CD8-positive, alpha-beta memory T cell (primary cell): ENCODE measurements around the gene ADM. TPM values are rescaled to one million over a fixed set of nuclear protein-coding genes. Genes with fewer than 3 reads are reported as not detected.
A peak's percentile ranks its signal among the peaks of the same experiment; 100 is the strongest.

Experiments used
- CTCF ChIA-PET: fragments of 350-600 bp; sonication (Branson Sonifier 250); formaldehyde crosslinking; loops from one replicate; lab custom pipeline; 2021; ENCODE audit warnings: antibody characterized with exemption; lab: Charles Lee
- POLR2A ChIA-PET: fragments of 350-600 bp; sonication (Branson Sonifier 250); formaldehyde crosslinking; loops from one replicate; lab custom pipeline; 2021; ENCODE audit warnings: antibody characterized with exemption; lab: Charles Lee
- DNase-seq, 5 donors: peaks; one replicate each; pipeline versions ENCODE4 v3.0.0 to v3.0.0-alpha.2; 2020 to 2022; ENCODE audit warnings: mixed read lengths in 1 of 5
- H3K27ac ChIP-seq: one replicate; pipeline ENCODE4 v1.7.0; 2013; ENCODE audit warnings: low read depth, mild to moderate bottlenecking, low read length, moderate library complexity
- H3K27me3 ChIP-seq: 2 replicates; pipeline ENCODE4 v1.7.0; 2013; ENCODE audit warnings: low read length, mild to moderate bottlenecking; ENCODE audit not compliant: insufficient read depth, poor library complexity, severe bottlenecking
- H3K36me3 ChIP-seq: 2 replicates; pipeline ENCODE4 v1.7.0; 2013; ENCODE audit warnings: mild to moderate bottlenecking, low read length, moderate library complexity; ENCODE audit not compliant: insufficient read depth
- H3K4me1 ChIP-seq: 2 replicates; pipeline ENCODE4 v1.7.0; 2013; ENCODE audit warnings: mild to moderate bottlenecking, low read length, moderate library complexity; ENCODE audit not compliant: insufficient read depth
- H3K4me3 ChIP-seq: 2 replicates; pipeline ENCODE4 v1.7.0; 2013; ENCODE audit warnings: mild to moderate bottlenecking, low read length
- H3K9me3 ChIP-seq: 2 replicates; pipeline ENCODE4 v1.7.0; 2013; ENCODE audit warnings: mild to moderate bottlenecking, low read length
- H3K27ac Mint-ChIP-seq, 8 donors: one replicate each; pipeline ENCODE4 v1.8.0; 2020 to 2021; ENCODE audit warnings: mixed read lengths in 8 of 8, mild to moderate bottlenecking in 6 of 8, inconsistent platforms in 3 of 8, moderate library complexity in 3 of 8
- H3K27me3 Mint-ChIP-seq, 2 donors: one replicate each; pipeline ENCODE4 v1.8.0; 2020 to 2021; ENCODE audit warnings: mixed read lengths in 2 of 2, mild to moderate bottlenecking in 1 of 2, moderate library complexity in 1 of 2
- H3K36me3 Mint-ChIP-seq, 3 donors: one replicate each; pipeline ENCODE4 v1.8.0; 2020 to 2021; ENCODE audit warnings: mixed read lengths in 3 of 3, inconsistent platforms in 1 of 3, mild to moderate bottlenecking in 1 of 3
- H3K4me1 Mint-ChIP-seq, 3 donors: one replicate each; pipeline ENCODE4 v1.8.0; 2020 to 2021; ENCODE audit warnings: mixed read lengths in 3 of 3, inconsistent platforms in 1 of 3, mild to moderate bottlenecking in 1 of 3
- H3K4me3 Mint-ChIP-seq, 7 donors: one replicate each; pipeline ENCODE4 v1.8.0; 2020 to 2021; ENCODE audit warnings: mixed read lengths in 7 of 7, mild to moderate bottlenecking in 6 of 7, moderate library complexity in 4 of 7, inconsistent platforms in 2 of 7
- H3K9me3 Mint-ChIP-seq, 5 donors: one replicate each; pipeline ENCODE4 v1.8.0; 2020 to 2022; ENCODE audit warnings: mixed read lengths in 5 of 5, mild to moderate bottlenecking in 3 of 5, moderate library complexity in 2 of 5, inconsistent platforms in 1 of 5
- polyA plus RNA-seq: library from polyadenylated mRNA; unstranded; fragments of 300-500 nt; fragmentation: Illumina TruSeq; gene quantifications from one replicate; pipeline ENCODE4 v1.2.3, GENCODE V29; 2021
- total RNA-seq, 2 experiments: library from RNA; stranded (reverse); gene quantifications; one replicate each; pipeline ENCODE4 v1.2.3, GENCODE V29; 2021

The ADM gene
- total and polyA plus RNA-seq, 3 experiments from 2014 or later, result 0.16 to 0.64 (median 0.24) TPM

GRCh38 chr11:10267821-10268220 is 37.1 kb upstream of the ADM start:
- POLR2A ChIA-PET, result no interaction called here
- Mint-ChIP-seq H3K36me3 (peaks cover 0 to 7% (median 0%) of the 10 kb centered on the region in 3 donors), H3K9me3 (no peaks in the 10 kb centered on the region), H3K4me3 (no peak overlapping the region), H3K4me1 (no peaks in the 10 kb centered on the region), H3K27ac (no peak overlapping the region), H3K27me3 (no peaks in the 10 kb centered on the region)
- Histone ChIP-seq H3K27me3 (no peaks in the 10 kb centered on the region), H3K4me1 (no peaks in the 10 kb centered on the region), H3K9me3 (no peaks in the 10 kb centered on the region), H3K4me3 (no peak overlapping the region), H3K27ac (no peak overlapping the region), H3K36me3 (no peaks in the 10 kb centered on the region)
- no peak for DNase-seq
- CTCF ChIA-PET, result no interaction called here

GRCh38 chr11:10268746-10269488 is 36.0 kb upstream of the ADM start:
- DNase-seq, result no peak
- Histone ChIP-seq H3K27ac (no peak overlapping the region), H3K9me3 (no peaks in the 10 kb centered on the region), H3K4me3 (no peak overlapping the region), H3K4me1 (no peaks in the 10 kb centered on the region), H3K36me3 (no peaks in the 10 kb centered on the region), H3K27me3 (no peaks in the 10 kb centered on the region)
- ChIA-PET CTCF (no interaction called here), POLR2A (no interaction called here)
- Mint-ChIP-seq H3K27ac (no peak overlapping the region), H3K4me3 (no peak overlapping the region), H3K27me3 (no peaks in the 10 kb centered on the region), H3K9me3 (no peaks in the 10 kb centered on the region), H3K4me1 (peaks cover 0 to 5% (median 5%) of the 10 kb centered on the region in 3 donors), H3K36me3 (peaks cover 0 to 7% (median 0%) of the 10 kb centered on the region in 3 donors)

- POLR2A ChIA-PET, result no interaction called here
- H3K4me1 Mint-ChIP-seq, result peaks cover 0 to 9% (median 5%) of the 10 kb centered on the region in 3 donors
Observed at GRCh38 chr11:10272132-10272531, 32.7 kb upstream of the ADM start.

GRCh38 chr11:10273738-10274137 is 31.1 kb upstream of the ADM start:
- no peak overlapping the region for H3K27ac ChIP-seq
- no peak for DNase-seq
- ChIA-PET POLR2A (interaction anchor here (0.6 kb wide), 1 partner anchor 27 kb away, joined by 3 read pairs; no protein-coding TSS in a partner anchor), CTCF (no interaction called here)
- H3K4me3 ChIP-seq, result no peak overlapping the region
- H3K9me3 ChIP-seq, result no peaks in the 10 kb centered on the region
- peaks cover 0 to 3% (median 0%) of the 10 kb centered on the region in 3 donors for H3K36me3 Mint-ChIP-seq
- H3K4me1 Mint-ChIP-seq, result peaks cover 0 to 9% (median 5%) of the 10 kb centered on the region in 3 donors
- no peak overlapping the region for H3K4me3 Mint-ChIP-seq
- no peaks in the 10 kb centered on the region for H3K27me3 Mint-ChIP-seq
- no peaks in the 10 kb centered on the region for H3K9me3 Mint-ChIP-seq
- H3K4me1 ChIP-seq, result no peaks in the 10 kb centered on the region
- H3K27ac Mint-ChIP-seq, result peak overlapping the region in 1 of 8 donors; percentile 44
- no peaks in the 10 kb centered on the region for H3K27me3 ChIP-seq
- no peaks in the 10 kb centered on the region for H3K36me3 ChIP-seq

More at GRCh38 chr11:10272132-10272531, 32.7 kb upstream of the ADM start:
- Histone ChIP-seq H3K36me3 (no peaks in the 10 kb centered on the region), H3K4me1 (no peaks in the 10 kb centered on the region), H3K9me3 (no peaks in the 10 kb centered on the region), H3K27me3 (no peaks in the 10 kb centered on the region), H3K27ac (no peak overlapping the region), H3K4me3 (no peak overlapping the region)
- no peak overlapping the region for H3K4me3 Mint-ChIP-seq
- CTCF ChIA-PET, result no interaction called here
- H3K27me3 Mint-ChIP-seq, result no peaks in the 10 kb centered on the region
- no peak overlapping the region for H3K27ac Mint-ChIP-seq
- no peaks in the 10 kb centered on the region for H3K9me3 Mint-ChIP-seq
- H3K36me3 Mint-ChIP-seq, result peaks cover 0 to 3% (median 0%) of the 10 kb centered on the region in 3 donors
- DNase-seq, result no peak

DNA sequence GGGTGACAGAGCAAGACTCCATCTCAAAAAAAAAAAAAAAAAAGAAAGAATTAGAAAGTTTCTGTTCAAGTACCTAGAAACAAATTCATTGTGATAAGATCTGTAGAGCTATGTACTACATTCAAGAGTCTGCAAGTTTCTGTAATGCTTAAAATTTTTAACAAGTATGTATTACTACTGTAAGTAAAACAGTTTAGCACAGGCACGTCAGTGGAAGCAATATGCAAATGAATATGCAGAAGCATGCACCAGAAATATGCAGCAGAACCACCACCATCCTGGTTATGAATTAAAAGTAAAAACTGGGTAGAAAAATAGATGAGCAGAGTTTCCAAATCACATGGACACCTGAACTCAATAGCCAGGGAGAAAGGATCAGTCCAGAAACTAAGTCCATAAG is 30.1 kb upstream of the ADM start:
- DNase-seq, result no peak
- no peaks in the 10 kb centered on the region for H3K36me3 ChIP-seq
- H3K27ac ChIP-seq, result no peak overlapping the region
- ChIA-PET CTCF (no interaction called here), POLR2A (interaction anchor here (0.7 kb wide), 1 partner anchor 63 kb away, joined by 7 read pairs; no protein-coding TSS in a partner anchor)
- H3K36me3 Mint-ChIP-seq, result peaks cover 0 to 3% (median 0%) of the 10 kb centered on the region in 3 donors
- H3K4me1 Mint-ChIP-seq, result peaks cover 0 to 9% (median 5%) of the 10 kb centered on the region in 3 donors
- H3K9me3 Mint-ChIP-seq, result no peaks in the 10 kb centered on the region
- H3K4me1 ChIP-seq, result no peaks in the 10 kb centered on the region
- H3K4me3 ChIP-seq, result no peak overlapping the region
- H3K27me3 ChIP-seq, result no peaks in the 10 kb centered on the region
- no peak overlapping the region for H3K27ac Mint-ChIP-seq
- no peaks in the 10 kb centered on the region for H3K9me3 ChIP-seq
- no peak overlapping the region for H3K4me3 Mint-ChIP-seq
- H3K27me3 Mint-ChIP-seq, result no peaks in the 10 kb centered on the region

GRCh38 chr11:10275714-10276113 is 29.2 kb upstream of the ADM start:
- POLR2A ChIA-PET, result no interaction called here
- Histone ChIP-seq H3K27me3 (no peaks in the 10 kb centered on the region), H3K27ac (no peak overlapping the region), H3K4me1 (no peaks in the 10 kb centered on the region), H3K36me3 (no peaks in the 10 kb centered on the region), H3K4me3 (no peak overlapping the region), H3K9me3 (no peaks in the 10 kb centered on the region)
- H3K4me3 Mint-ChIP-seq, result no peak overlapping the region
- H3K27ac Mint-ChIP-seq, result no peak overlapping the region
- no peaks in the 10 kb centered on the region for H3K27me3 Mint-ChIP-seq
- CTCF ChIA-PET, result no interaction called here
- H3K4me1 Mint-ChIP-seq, result peaks cover 0 to 9% (median 5%) of the 10 kb centered on the region in 3 donors
- DNase-seq, result no peak
- no peaks in the 10 kb centered on the region for H3K9me3 Mint-ChIP-seq
- H3K36me3 Mint-ChIP-seq, result no peaks in the 10 kb centered on the region

DNA sequence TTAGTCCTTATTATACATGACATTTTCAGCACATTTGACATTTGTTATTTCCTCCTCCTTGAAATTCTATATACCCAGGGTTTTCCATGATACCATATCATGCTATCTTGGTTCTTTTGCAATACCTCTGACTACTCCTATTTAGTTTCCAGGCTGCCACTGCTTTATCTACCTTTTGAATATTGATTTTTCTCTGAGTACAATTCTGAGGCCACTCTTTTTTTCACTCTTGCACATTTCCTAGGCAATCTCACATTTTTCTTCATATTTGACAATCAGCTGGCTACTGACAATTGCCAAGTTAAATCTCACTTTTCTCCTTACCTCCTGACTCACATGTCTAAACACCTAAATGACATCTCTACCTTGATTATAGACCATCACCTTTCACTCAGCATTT is 22.8 kb upstream of the ADM start:
- H3K27me3 ChIP-seq, result no peaks in the 10 kb centered on the region
- H3K27ac Mint-ChIP-seq, result no peak overlapping the region
- no peaks in the 10 kb centered on the region for H3K4me1 ChIP-seq
- no peaks in the 10 kb centered on the region for H3K36me3 Mint-ChIP-seq
- ChIA-PET CTCF (interaction anchor here (3.3 kb wide), 1 partner anchor 25 kb away, joined by 11 read pairs; no protein-coding TSS in a partner anchor), POLR2A (no interaction called here)
- peaks cover 0 to 10% (median 5%) of the 10 kb centered on the region in 3 donors for H3K4me1 Mint-ChIP-seq
- H3K9me3 ChIP-seq, result no peaks in the 10 kb centered on the region
- H3K9me3 Mint-ChIP-seq, result no peaks in the 10 kb centered on the region
- no peak for DNase-seq
- peaks cover 0 to 5% of the 10 kb centered on the region in 2 donors for H3K27me3 Mint-ChIP-seq
- no peak overlapping the region for H3K27ac ChIP-seq
- no peak overlapping the region for H3K4me3 Mint-ChIP-seq
- H3K4me3 ChIP-seq, result no peak overlapping the region
- H3K36me3 ChIP-seq, result no peaks in the 10 kb centered on the region

DNA sequence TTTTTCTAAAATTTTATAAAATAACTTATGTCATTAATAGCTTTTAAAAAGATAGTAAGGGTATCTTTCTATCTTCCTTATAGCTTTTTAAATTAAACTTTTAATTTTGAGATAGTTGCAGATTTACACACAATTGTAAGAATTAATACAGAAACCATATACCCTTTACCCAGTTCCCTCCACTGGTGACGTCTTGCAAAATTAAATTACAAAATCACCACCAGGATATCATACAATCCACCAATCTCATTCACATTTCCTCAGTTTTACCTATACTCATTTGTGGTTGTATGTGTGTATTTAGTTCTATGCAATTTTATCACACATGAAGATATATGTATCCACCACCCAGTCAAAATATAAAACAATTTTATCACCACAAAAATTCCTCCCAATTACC is 20.9 kb upstream of the ADM start:
- Mint-ChIP-seq H3K36me3 (peaks cover 0 to 3% (median 0%) of the 10 kb centered on the region in 3 donors), H3K27me3 (peaks cover 0 to 5% of the 10 kb centered on the region in 2 donors), H3K9me3 (no peaks in the 10 kb centered on the region), H3K4me1 (peaks cover 0 to 10% (median 5%) of the 10 kb centered on the region in 3 donors), H3K4me3 (no peak overlapping the region), H3K27ac (no peak overlapping the region)
- H3K9me3 ChIP-seq, result no peaks in the 10 kb centered on the region
- H3K27ac ChIP-seq, result no peak overlapping the region
- CTCF ChIA-PET, result interaction anchor here (3.3 kb wide), 1 partner anchor 24 kb away, joined by 11 read pairs; no protein-coding TSS in a partner anchor
- H3K4me3 ChIP-seq, result no peak overlapping the region
- no peaks in the 10 kb centered on the region for H3K36me3 ChIP-seq
- H3K27me3 ChIP-seq, result no peaks in the 10 kb centered on the region
- H3K4me1 ChIP-seq, result no peaks in the 10 kb centered on the region
- POLR2A ChIA-PET, result no interaction called here
- no peak for DNase-seq
